Cardiac fibroblast (primary cell): ENCODE measurements around the gene HS6ST2.

ENCODE experiments used
- DNase-seq, 2 donors: peaks; one replicate each; pipeline versions ENCODE4 v3.0.0 to v3.0.0-alpha.2; 2010; ENCODE audit warnings: low read depth in 2 of 2
- H3K4me3 ChIP-seq, 2 donors: replicated peaks in 1 of 2; 1 replicate in 1 of 2; 2 replicates in 1 of 2; pipeline ENCODE4 v1.5.1; 2011; ENCODE audit warnings: low read depth in 2 of 2, low read length in 2 of 2, mild to moderate bottlenecking in 2 of 2, moderate library complexity in 1 of 2
- CTCF ChIP-seq: IDR thresholded peaks from one replicate; pipeline ENCODE4 v1.5.1; 2011; ENCODE audit warnings: low read depth, mild to moderate bottlenecking, low read length, inconsistent platforms

The HS6ST2 gene

DNA sequence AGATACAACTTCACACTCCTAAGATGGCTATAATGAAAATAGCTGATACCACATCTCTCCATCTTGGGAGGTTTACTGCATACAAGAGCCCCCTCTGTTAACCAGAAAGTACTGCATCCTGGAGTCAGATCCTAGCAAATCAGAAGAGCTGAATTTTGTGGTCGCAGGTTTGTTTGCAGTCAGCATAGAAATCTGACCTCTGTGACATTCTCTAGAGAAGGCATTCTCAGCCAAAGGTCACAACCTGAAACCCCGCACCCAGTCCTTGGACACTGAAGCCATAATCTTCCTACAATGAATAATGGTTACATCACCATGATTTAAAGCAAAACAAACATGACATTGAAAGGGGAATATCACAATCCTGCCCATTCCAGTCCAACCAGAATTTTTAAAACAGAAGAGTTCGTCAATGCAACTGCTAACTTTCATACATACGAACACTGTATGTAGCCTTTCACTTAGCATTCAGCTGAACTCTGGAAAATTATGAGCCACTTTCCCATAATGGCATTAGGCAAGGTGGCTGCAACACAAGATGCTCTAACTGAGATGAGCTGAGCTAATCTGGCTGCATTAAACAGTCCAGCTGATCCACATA is 17.6 kb downstream of the HS6ST2 start:
- H3K4me3 ChIP-seq, result no peak overlapping the region
- no peak for TF ChIP-seq CTCF
- DNase-seq, result no peak

DNA sequence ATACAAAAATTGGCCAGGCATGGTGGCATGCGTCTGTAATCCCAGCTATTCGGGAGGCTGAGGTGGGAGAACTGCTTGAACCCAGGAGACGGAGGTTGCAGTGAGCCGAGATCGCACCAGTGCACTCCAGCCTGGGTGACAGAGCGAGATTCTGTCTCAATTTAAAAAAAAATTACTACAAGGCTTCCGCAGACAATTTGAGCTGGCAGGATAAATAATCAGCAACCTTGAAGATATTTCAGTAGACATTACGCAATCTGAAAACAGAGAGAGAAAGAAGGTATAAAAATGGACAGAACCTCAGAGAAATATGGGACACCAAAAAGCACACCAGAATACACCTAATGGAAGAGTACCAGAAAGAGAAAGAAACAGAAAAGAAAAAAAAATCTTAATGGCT is 25.3 kb downstream of the HS6ST2 start:
- DNase-seq, result no peak

DNA sequence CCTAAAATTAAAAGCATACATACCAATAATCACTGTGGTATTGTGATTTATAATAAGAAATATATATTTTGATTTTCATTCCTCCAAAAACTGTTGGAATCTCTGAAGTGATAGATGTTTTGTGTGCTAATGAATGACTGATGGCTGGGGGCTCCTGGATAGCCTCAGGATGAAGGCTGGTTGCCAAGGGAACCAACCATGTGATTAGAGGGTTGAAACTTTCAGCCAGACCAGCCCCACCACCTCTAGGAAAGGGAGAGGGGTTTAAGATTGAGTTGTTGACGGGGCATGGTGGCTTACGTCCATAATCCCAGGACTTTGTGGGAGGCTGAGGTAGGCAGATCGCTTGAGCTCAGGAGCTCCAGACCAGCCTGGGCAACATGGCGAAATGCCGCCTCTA is 34.0 kb downstream of the HS6ST2 start:
- no peak for TF ChIP-seq CTCF

More for the DNA sequence above, 25.3 kb downstream of the HS6ST2 start:
- H3K4me3 ChIP-seq, result no peak overlapping the region
- TF ChIP-seq CTCF, result no peak

DNA sequence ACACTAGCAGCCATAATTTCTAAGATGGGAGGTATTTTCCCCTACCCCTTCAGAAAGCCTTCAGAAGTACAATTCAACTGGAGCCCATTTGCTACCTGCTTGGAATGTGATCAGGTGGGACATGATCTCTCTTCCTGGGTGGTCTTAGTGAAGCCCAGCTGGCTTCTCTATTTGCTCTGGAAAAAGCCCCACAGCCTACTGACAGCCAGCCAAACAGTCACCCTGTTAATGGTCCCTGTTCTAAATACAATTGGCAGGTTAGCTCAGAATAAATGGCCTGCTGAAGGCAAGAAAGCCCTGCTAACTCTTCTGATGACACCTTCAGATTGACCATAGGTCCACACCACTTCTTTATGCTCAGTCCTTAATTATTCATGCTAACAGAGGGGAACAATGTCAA is 39.9 kb downstream of the HS6ST2 start:
- H3K4me3 ChIP-seq, result no peak overlapping the region
- no peak for DNase-seq
- TF ChIP-seq CTCF, result no peak

More for the DNA sequence above, 34.0 kb downstream of the HS6ST2 start:
- DNase-seq, result no peak
- H3K4me3 ChIP-seq, result no peak overlapping the region

GRCh38 chrX:132916349-132916748 is 42.1 kb downstream of the HS6ST2 start:
- DNase-seq, result no peak

GRCh38 chrX:132909643-132910042 is 48.8 kb downstream of the HS6ST2 start:
- H3K4me3 ChIP-seq, result no peak overlapping the region
- TF ChIP-seq CTCF, result no peak
- peak; percentile 20 to 59 for DNase-seq

More at GRCh38 chrX:132916349-132916748, 42.1 kb downstream of the HS6ST2 start:
- no peak overlapping the region for H3K4me3 ChIP-seq
- no peak for TF ChIP-seq CTCF

DNA sequence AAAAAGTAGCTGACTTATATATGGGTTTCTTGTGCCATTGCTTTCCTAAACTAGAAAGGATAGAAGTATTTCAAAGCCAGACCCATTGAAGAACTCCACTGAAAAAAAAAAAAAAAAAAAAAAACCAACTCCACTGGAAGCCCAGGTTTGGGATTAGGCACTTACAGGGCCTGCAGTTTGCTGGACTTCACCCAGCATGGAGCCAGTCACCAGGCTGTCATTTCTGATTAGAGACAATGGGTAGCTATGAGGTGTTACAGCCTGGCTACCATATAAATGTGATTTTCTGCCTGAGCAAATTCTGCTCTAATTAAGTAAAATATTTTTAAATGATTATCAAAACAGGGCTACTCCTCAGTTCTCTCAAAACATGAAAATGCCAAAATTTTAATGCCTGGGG is 49.5 kb downstream of the HS6ST2 start:
- H3K4me3 ChIP-seq, result no peak overlapping the region
- TF ChIP-seq CTCF, result no peak
- peak in 1 of 2 donors; percentile 0 for DNase-seq
